ENCODE data around the gene YRDC. TPM values are rescaled to one million over a fixed set of nuclear protein-coding genes. Genes with fewer than 3 reads are reported as not detected.
"Not testable (repeated sequence)": the region's sequence is repeated elsewhere in the genome, so short reads cannot be mapped to it uniquely, and the experiment has no call there.

YRDC gene
- total RNA-seq, 4 donors from 2014 or later: 13.6 to 16.9 (median 15.4) TPM

GRCh38 chr1:37776946-37777516 lies 31.0 kb downstream of the YRDC start:
- no peak overlapping the region for H3K4me3 ChIP-seq
- TF ChIP-seq POLR2A (IDR thresholded peaks at IDR 0.05) (no peak), POLR2AphosphoS5 (IDR thresholded peaks at IDR 0.05) (no peak)

DNA sequence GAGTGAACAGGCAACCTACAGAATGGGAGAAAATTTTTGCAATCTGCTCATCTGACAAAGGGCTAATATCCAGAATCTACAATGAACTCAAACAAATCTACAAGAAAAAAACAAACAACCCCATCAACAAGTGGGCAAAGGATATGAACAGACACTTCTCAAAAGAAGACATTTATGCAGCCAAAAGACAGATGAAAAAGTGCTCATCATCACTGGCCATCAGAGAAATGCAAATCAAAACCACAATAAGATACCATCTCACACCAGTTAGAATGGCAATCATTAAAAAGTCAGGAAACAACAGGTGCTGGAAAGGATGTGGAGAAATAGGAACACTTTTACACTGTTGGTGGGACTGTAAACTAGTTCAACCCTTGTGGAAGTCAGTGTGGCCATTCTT lies 36.6 kb downstream of the YRDC start:
- H3K4me3 ChIP-seq, H3K36me3 ChIP-seq, H3K4me1 ChIP-seq, ATAC-seq, H3K27ac ChIP-seq: not testable (repeated sequence)
- H3K9me3 ChIP-seq: peaks cover 0 to 16% (median 0%) of the 10 kb centered on the region in 3 donors
- H3K27me3 ChIP-seq: peaks cover 62% of the 10 kb centered on the region

More at GRCh38 chr1:37776946-37777516, 31.0 kb downstream of the YRDC start:
- Histone ChIP-seq H3K9me3 (peaks cover 0 to 16% (median 0%) of the 10 kb centered on the region in 3 donors), H3K27me3 (peaks cover 44% of the 10 kb centered on the region), H3K4me1 (no peaks in the 10 kb centered on the region), H3K36me3 (no peaks in the 10 kb centered on the region), H3K27ac (no peak overlapping the region)
- ATAC-seq: no peak
- 83% methylated on average over 2 of the region's 4 CpGs; no CpG with 5 or more reads in 1 of the 2 donors for WGBS, 2 donors (ENCODE audit: low coverage in 1 of 2)

- Histone ChIP-seq H3K27me3 (peaks cover 83% of the 10 kb centered on the region), H3K27ac (no peak overlapping the region), H3K36me3 (no peaks in the 10 kb centered on the region), H3K4me3 (no peak overlapping the region), H3K9me3 (peaks cover 0 to 3% (median 0%) of the 10 kb centered on the region in 3 donors), H3K4me1 (no peaks in the 10 kb centered on the region)
- ATAC-seq: no peak
- TF ChIP-seq POLR2A (IDR thresholded peaks at IDR 0.05) (no peak), POLR2AphosphoS5 (IDR thresholded peaks at IDR 0.05) (no peak), EP300 (IDR thresholded peaks at IDR 0.05) (no peak), CTCF (IDR thresholded peaks at IDR 0.05) (no peak)
- WGBS, 2 donors (ENCODE audit: low coverage in 1 of 2): 0 to 23% methylated on average over 1 to 2 of the region's 2 CpGs
Measured at GRCh38 chr1:37767488-37767887, 40.5 kb downstream of the YRDC start.

- TF ChIP-seq POLR2AphosphoS5 (IDR thresholded peaks at IDR 0.05) (no peak), EP300 (IDR thresholded peaks at IDR 0.05) (no peak), CTCF (IDR thresholded peaks at IDR 0.05) (no peak), POLR2A (IDR thresholded peaks at IDR 0.05) (no peak)
- H3K4me1 ChIP-seq: no peaks in the 10 kb centered on the region
- ATAC-seq: no peak
Measured at GRCh38 chr1:37765916-37766664, 41.9 kb downstream of the YRDC start.

DNA sequence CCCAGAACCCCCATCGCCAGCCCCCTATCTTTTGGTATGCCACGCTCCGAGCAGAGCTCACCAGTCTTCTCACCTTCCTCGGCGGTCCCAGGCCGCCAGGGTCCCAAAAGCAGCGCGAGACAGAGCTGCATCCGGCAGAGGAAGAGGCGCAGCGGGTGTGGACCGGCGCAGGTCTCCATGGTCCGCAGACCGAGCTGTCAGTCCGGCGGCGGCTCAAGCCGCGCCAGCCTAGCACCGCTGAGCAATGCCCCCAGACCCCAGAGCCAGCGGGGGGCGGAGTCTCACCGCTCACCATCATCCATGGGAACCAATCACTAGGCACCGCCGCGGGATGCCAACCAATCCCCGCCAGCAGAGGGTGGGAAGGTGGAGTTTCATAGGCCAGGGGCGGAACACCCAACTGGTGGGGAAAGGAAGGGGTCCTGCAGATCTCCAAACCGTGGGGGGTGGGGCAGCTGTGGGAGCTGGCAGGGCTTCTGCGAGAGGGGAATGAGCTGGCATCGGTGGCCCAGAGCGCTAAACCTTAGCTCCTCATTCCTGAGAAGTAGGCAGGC lies 43.0 kb downstream of the YRDC start, which contains the start of gene EPHA10:
EPHA10 (minus strand) TSS at position 233 of the 554 bp plus-strand sequence; CDS start at position 179, 54 bp downstream.
- Histone ChIP-seq H3K4me1 (no peaks in the 10 kb centered on the region), H3K27me3 (peaks cover 99% of the 10 kb centered on the region), H3K4me3 (no peak within 1 kb of the TSS), H3K9me3 (no peaks in the 10 kb centered on the region), H3K27ac (no peak within 1 kb of the TSS), H3K36me3 (no peaks in the 10 kb centered on the region)
- no peak for TF ChIP-seq CTCF (IDR thresholded peaks at IDR 0.05)
- no peak for TF ChIP-seq POLR2A (IDR thresholded peaks at IDR 0.05)
- TF ChIP-seq EP300 (IDR thresholded peaks at IDR 0.05): no peak
- no peak for TF ChIP-seq POLR2AphosphoS5 (IDR thresholded peaks at IDR 0.05)
- ATAC-seq: no peak
- WGBS, 2 donors (ENCODE audit: low coverage in 1 of 2): 0% methylated on average over 1 to 8 of the region's 33 CpGs

More at GRCh38 chr1:37765916-37766664, 41.9 kb downstream of the YRDC start:
- Histone ChIP-seq H3K27me3 (peaks cover 93% of the 10 kb centered on the region), H3K27ac (no peak overlapping the region), H3K4me3 (no peak overlapping the region), H3K9me3 (no peaks in the 10 kb centered on the region), H3K36me3 (no peaks in the 10 kb centered on the region)
- 0 to 14% methylated on average over 2 to 17 of the region's 27 CpGs for WGBS, 2 donors (ENCODE audit: low coverage in 1 of 2)

Data from gastroesophageal sphincter (tissue), 4 donors.